ENCODE results near the gene CEMIP. TPM values are rescaled to one million over a fixed set of nuclear protein-coding genes. Genes with fewer than 3 reads are reported as not detected.
A peak's percentile ranks its signal among the peaks of the same experiment; 100 is the strongest.

The CEMIP gene
- total and polyA plus RNA-seq, 2 of the 8 experiments (the other 6 are each of a cell fraction or from before 2014, with no cell fraction given) = 0.11 to 0.60 TPM

GRCh38 chr15:80778621-80778963 is 578 bp upstream of the CEMIP start:
- FAIRE-seq (no peak), DNase-seq (ENCODE audit: low read depth in 1 of 2, low spot score in 2 of 2) (no peak)
- Histone ChIP-seq H4K91ac (replicated peaks; ENCODE audit: insufficient read length, low read length) (no peak overlapping the region), H3K14ac (ENCODE audit: insufficient read length) (no peak overlapping the region), H3K4me1 (replicated peaks in 1 of 4; ENCODE audit: control insufficient read depth in 3 of 4, insufficient read depth in 4 of 4, low read length in 3 of 4) (peaks cover 0 to 7% (median 4%) of the 10 kb centered on the region in 4 experiments; a peak in 5 of 7 replicates), H3K9ac (replicated peaks in 1 of 4; ENCODE audit: extremely low read depth in 1 of 4, low read depth in 3 of 4, low read length in 3 of 4) (no peak overlapping the region), H2AFZ (ENCODE audit: low read length) (no peak overlapping the region), H3K4ac (replicated peaks; ENCODE audit: insufficient read length, low read depth, low read length) (no peak overlapping the region), H3K23ac (ENCODE audit: insufficient read length) (no peak overlapping the region), H3K27ac (ENCODE audit: low read depth, low read length) (no peak overlapping the region), H2BK20ac (ENCODE audit: low read length) (no peak overlapping the region), H3K4me3 (ENCODE audit: extremely low read depth in 1 of 4, insufficient read depth in 2 of 4, low read depth in 3 of 4, low read length in 4 of 4) (peak overlapping the region in 2 of 4 experiments; percentile 19 to 63; a peak in 3 of 8 replicates), H3K56ac (replicated peaks; ENCODE audit: insufficient read length, low read depth, low read length) (no peak overlapping the region), H4K5ac (ENCODE audit: insufficient read length, low read depth, low read length) (no peak overlapping the region), H3K27me3 (replicated peaks in 1 of 4; ENCODE audit: control insufficient read depth in 3 of 4, extremely low read depth in 1 of 4, insufficient read depth in 3 of 4, low read length in 3 of 4) (peaks cover 4 to 43% (median 33%) of the 10 kb centered on the region in 4 experiments), H2BK15ac (ENCODE audit: low read length) (no peak overlapping the region), H3K9me3 (ENCODE audit: insufficient read depth in 2 of 2, low read depth in 1 of 2, low read length in 1 of 2) (no peaks in the 10 kb centered on the region), H3K79me2 (ENCODE audit: control insufficient read depth in 1 of 2, insufficient read depth in 2 of 2, low read length in 2 of 2) (no peaks in the 10 kb centered on the region), H4K8ac (ENCODE audit: extremely low read depth, insufficient read depth, low read length) (no peak overlapping the region), H3K4me2 (ENCODE audit: insufficient read depth in 1 of 2, low read depth in 2 of 2, low read length in 2 of 2) (peak overlapping the region; percentile 98 to 99), H4K20me1 (replicated peaks in 1 of 2; ENCODE audit: control insufficient read depth in 1 of 2, insufficient read depth in 2 of 2, low read length in 2 of 2) (peaks cover 0 to 5% of the 10 kb centered on the region in 2 experiments), H3K18ac (ENCODE audit: extremely low read depth, low read length) (no peak overlapping the region), H2BK120ac (replicated peaks; ENCODE audit: low read depth, low read length) (no peak overlapping the region), H2BK5ac (ENCODE audit: low read depth, low read length) (no peak overlapping the region), H3K23me2 (ENCODE audit: low read depth, low read length) (peaks cover 15% of the 10 kb centered on the region), H3K79me1 (ENCODE audit: low read depth, low read length) (no peaks in the 10 kb centered on the region), H2BK12ac (ENCODE audit: low read depth, low read length) (no peak overlapping the region), H2AK5ac (ENCODE audit: low read depth, low read length) (no peak overlapping the region), H3K36me3 (ENCODE audit: control insufficient read depth in 2 of 4, insufficient read depth in 4 of 4, low read length in 3 of 4) (no peaks in the 10 kb centered on the region)
- ChIA-PET POLR2A (ENCODE audit: partially characterized antibody) (interaction anchor here (1.6 to 2.3 kb wide), 2 partner anchors 83 to 211 kb away, joined by 8 to 9 read pairs; partner anchors contain the start of gene ABHD17C), CTCF (ENCODE audit: partially characterized antibody) (interaction anchor here (0.7 to 8.3 kb wide), 43 partner anchors 8 to 322 kb away, joined by 3 to 133 read pairs (median 7); no protein-coding TSS in a partner anchor)
- WGBS, 2 experiments (ENCODE audit: extremely low coverage in 1 of 2, insufficient coverage in 1 of 2, insufficient read length in 1 of 2, insufficient replicate concordance in 2 of 2, low coverage in 1 of 2, low lambda C conversion rate in 2 of 2, missing lambda C conversion rate in 1 of 2) = 34% methylated on average over 7 of the region's 7 CpGs; no CpG with 5 or more reads in 1 of the 2 experiments
